ENCODE data around the gene PTPRE. TPM values are rescaled to one million over a fixed set of nuclear protein-coding genes. Genes with fewer than 3 reads are reported as not detected.

The PTPRE gene
- total and polyA plus RNA-seq, 10 of the 15 experiments (the other 5 are each of a cell fraction or from before 2014, with no cell fraction given) = 2.9 to 7.6 (median 5.8) TPM

- TF ChIP-seq TCF3 (IDR thresholded peaks at IDR 0.05; ENCODE audit: borderline replicate concordance, insufficient read depth, low read depth, low read length) = no peak
- no peak for TF ChIP-seq RAD21 (IDR thresholded peaks at IDR 0.05; ENCODE audit: insufficient read depth, low read depth, low read length)
- TF ChIP-seq PRDM15 (CRISPR knock-in tag; IDR thresholded peaks at IDR 0.05) = no peak
These were observed 156.8 kb downstream of the PTPRE start (continued) for GRCh38 chr10:128063736-128064107.

GRCh38 chr10:128064108-128064969, 157.4 kb downstream of the PTPRE start:
- in situ Hi-C loops (cut with MboI) (no loop called here), intact Hi-C loops (cut with micrococcal nuclease; ENCODE audit: unreplicated experiment) (loop anchor here (1.0 kb wide), 1 partner anchor 17 kb away; no protein-coding TSS in a partner anchor)
- no peak overlapping the region for H3K4me3 ChIP-seq
- RAD21 ChIA-PET (ENCODE audit: unreplicated experiment) = interaction anchor here (1.0 to 5.5 kb wide), 5 partner anchors 16 to 93 kb away, joined by 3 to 82 read pairs (median 6); no protein-coding TSS in a partner anchor
- H3K9ac ChIP-seq (ENCODE audit: control insufficient read depth, insufficient read depth, low read length) = peak overlapping the region; percentile 35; the same call in 1 of the 2 replicates
- CTCF ChIA-PET = interaction anchor here (0.8 to 5.0 kb wide), 6 partner anchors 12 to 85 kb away, joined by 4 to 73 read pairs (median 13); no protein-coding TSS in a partner anchor
- peak overlapping the region; percentile 8; the same call in 1 of the 2 replicates for H2AFZ ChIP-seq (ENCODE audit: control insufficient read depth, low read depth, low read length)
- H3K27me3 ChIP-seq (replicated peaks in 1 of 2; ENCODE audit: control insufficient read depth in 2 of 2, insufficient read depth in 2 of 2, low read length in 1 of 2) = no peaks in the 10 kb centered on the region
- peaks cover 0 to 8% of the 10 kb centered on the region in 2 experiments; a peak in 2 of 4 replicates for H3K36me3 ChIP-seq (ENCODE audit: control insufficient read depth in 2 of 2, insufficient read depth in 2 of 2, low read length in 1 of 2)
- no peaks in the 10 kb centered on the region for H3K9me3 ChIP-seq (replicated peaks; ENCODE audit: control insufficient read depth, insufficient read depth, low read length)
- ATAC-seq = peak; percentile 79
- WGBS (ENCODE audit: insufficient coverage, insufficient replicate concordance, low lambda C conversion rate, missing lambda C conversion rate) = 3% methylated on average over 11 of the region's 11 CpGs
- SMC1A ChIA-PET (ENCODE audit: uncharacterized antibody, unreplicated experiment) = interaction anchor here (0.7 to 5.0 kb wide), 9 partner anchors 14 to 87 kb away, joined by 3 to 116 read pairs (median 4); no protein-coding TSS in a partner anchor
- peak; percentile 80 for DNase-seq (ENCODE audit: low read depth, low spot score)
- peak; percentile 54 for FAIRE-seq
- POLR2A ChIA-PET = interaction anchor here (0.8 to 10.2 kb wide), 4 partner anchors 15 to 58 kb away, joined by 4 to 117 read pairs (median 5); no protein-coding TSS in a partner anchor
- no peaks in the 10 kb centered on the region for H3K79me2 ChIP-seq (ENCODE audit: control insufficient read depth, insufficient read depth, low read length)
- peak overlapping the region; percentile 76 for H3K27ac ChIP-seq (ENCODE audit: control insufficient read depth, insufficient read depth)
- peaks cover 36% of the 10 kb centered on the region for H3K4me1 ChIP-seq (ENCODE audit: control insufficient read depth, insufficient read depth, low read length)
- no TSS peak for BruUV-seq (replicated peaks)
- peak overlapping the region; percentile 73 for H3K4me2 ChIP-seq (ENCODE audit: control insufficient read depth, insufficient read depth)
- no peaks in the 10 kb centered on the region for H4K20me1 ChIP-seq (ENCODE audit: control insufficient read depth, insufficient read depth)
- TF ChIP-seq SUZ12 (IDR thresholded peaks at IDR 0.05; ENCODE audit: unreplicated experiment) (no peak), NR2C2 (IDR thresholded peaks at IDR 0.05; ENCODE audit: borderline replicate concordance, control insufficient read depth, insufficient read length, low read depth) (no peak), SUPT20H (IDR thresholded peaks at IDR 0.05; ENCODE audit: borderline replicate concordance, control insufficient read depth, low read depth, low read length) (no peak), CBFB (IDR thresholded peaks at IDR 0.05; ENCODE audit: low read depth) (peak; percentile 86), ETV6 (conservative IDR thresholded peaks at IDR 0.05 in 1 of 2, IDR thresholded peaks at IDR 0.05 in 1 of 2; ENCODE audit: borderline replicate concordance in 1 of 2, low read depth in 1 of 2) (peak in 1 of 2 experiments; percentile 89; a peak in 2 of 4 replicates), TCF12 (IDR thresholded peaks at IDR 0.05; ENCODE audit: low read depth, low read length) (peak; percentile 74; the same call in 1 of the 2 replicates), ZNF384 (IDR thresholded peaks at IDR 0.05; ENCODE audit: borderline replicate concordance, low read depth, low read length) (no peak), IRF4 (IDR thresholded peaks at IDR 0.05; ENCODE audit: low read depth, low read length) (no peak), PRDM15 (CRISPR knock-in tag; IDR thresholded peaks at IDR 0.05) (no peak), POU2F2 (IDR thresholded peaks at IDR 0.05; ENCODE audit: borderline replicate concordance, low read depth, low read length) (no peak)
